MM.1S (cell line): Measurements from ENCODE around the gene CPT1B.

ENCODE experiments used
- DNase-seq: peaks from one replicate; pipeline ENCODE4 v3.0.0-alpha.2; 2015
- H2AFZ ChIP-seq: fragments of 300-600 bp; sonication (generic); 2 replicates; pipeline ENCODE4 v1.6.0; 2016; ENCODE audit warnings: antibody characterized with exemption, low read length
- H3F3A ChIP-seq: fragments of 300-600 bp; sonication (generic); 2 replicates; pipeline ENCODE4 v1.6.1; 2016; ENCODE audit warnings: mild to moderate bottlenecking, antibody characterized with exemption, low read length, moderate library complexity, mixed read lengths; ENCODE audit not compliant: insufficient read depth
- H3K27ac ChIP-seq: fragments of 300-600 bp; sonication (generic); 2 replicates; pipeline ENCODE4 v1.5.1; 2016; ENCODE audit warnings: mild to moderate bottlenecking, low read length
- H3K27me3 ChIP-seq: fragments of 300-600 bp; sonication (generic); replicated peaks from 2 replicates; pipeline ENCODE4 v1.6.0; 2016; ENCODE audit warnings: low read length; ENCODE audit not compliant: insufficient read depth
- H3K36me3 ChIP-seq: fragments of 300-600 bp; sonication (generic); replicated peaks from 2 replicates; pipeline ENCODE4 v1.6.1; 2016; ENCODE audit warnings: mild to moderate bottlenecking, low read length, mixed read lengths; ENCODE audit not compliant: insufficient read depth
- H3K4me1 ChIP-seq: fragments of 300-600 bp; sonication (generic); 2 replicates; pipeline ENCODE4 v1.6.1; 2016; ENCODE audit warnings: low read length, mixed read lengths
- H3K4me2 ChIP-seq: fragments of 300-600 bp; sonication (generic); 2 replicates; pipeline ENCODE4 v1.6.0; 2016; ENCODE audit warnings: low read depth, low read length
- H3K4me3 ChIP-seq: fragments of 300-600 bp; sonication (generic); 2 replicates; pipeline ENCODE4 v1.5.1; 2016; ENCODE audit warnings: low read length, mixed read lengths
- H3K79me2 ChIP-seq: fragments of 300-600 bp; sonication (generic); 2 replicates; pipeline ENCODE4 v1.6.1; 2016; ENCODE audit warnings: mixed run types, low read length, mixed read lengths
- H3K9ac ChIP-seq: fragments of 300-600 bp; sonication (generic); 2 replicates; pipeline ENCODE4 v1.6.1; 2016; ENCODE audit warnings: low read length, mixed read lengths
- H3K9me2 ChIP-seq: fragments of 300-600 bp; sonication (generic); replicated peaks from 2 replicates; pipeline ENCODE4 v1.6.1; 2016; ENCODE audit warnings: mild to moderate bottlenecking, low read length, mixed read lengths; ENCODE audit not compliant: insufficient read depth
- H3K9me3 ChIP-seq: fragments of 300-600 bp; sonication (generic); replicated peaks from 2 replicates; pipeline ENCODE4 v1.6.1; 2016; ENCODE audit warnings: mild to moderate bottlenecking, low read length, mixed read lengths; ENCODE audit not compliant: insufficient read depth
- H4K20me1 ChIP-seq: fragments of 300-600 bp; sonication (generic); 2 replicates; pipeline ENCODE4 v1.6.1; 2016; ENCODE audit warnings: mild to moderate bottlenecking, low read length, moderate library complexity, mixed read lengths; ENCODE audit not compliant: insufficient read depth
- CTCF ChIP-seq: fragments of 300-600 bp; sonication (generic); IDR thresholded peaks from 2 replicates; pipeline ENCODE4 v1.5.1; 2016; ENCODE audit warnings: antibody characterized with exemption, low read length, mixed read lengths
- EZH2 ChIP-seq: fragments of 300-600 bp; sonication (generic); optimal IDR thresholded peaks from 2 replicates; pipeline ENCODE3; 2017; ENCODE audit warnings: low read depth, mild to moderate bottlenecking, antibody characterized with exemption, low read length, mixed read lengths
- EZH2phosphoT487 ChIP-seq: fragments of 300-600 bp; sonication (generic); IDR thresholded peaks from 2 replicates; pipeline ENCODE4 v1.6.1; 2018; ENCODE audit warnings: antibody characterized with exemption, low read length

Gene CPT1B

GRCh38 chr22:50570861-50571260 is 7.4 kb downstream of the CPT1B start:
- no peaks in the 10 kb centered on the region for H3K36me3 ChIP-seq
- no peak overlapping the region for H3K9ac ChIP-seq
- no peaks in the 10 kb centered on the region for H3K4me1 ChIP-seq

GRCh38 chr22:50569896-50570535 is 8.2 kb downstream of the CPT1B start:
- H3K4me3 ChIP-seq = no peak overlapping the region
- H3K4me1 ChIP-seq = no peaks in the 10 kb centered on the region
- H4K20me1 ChIP-seq = no peaks in the 10 kb centered on the region
- no peak overlapping the region for H3K27ac ChIP-seq
- H3K4me2 ChIP-seq = no peak overlapping the region
- no peak overlapping the region for H2AFZ ChIP-seq
- DNase-seq = no peak
- H3K27me3 ChIP-seq = peaks cover 5% of the 10 kb centered on the region; the same call in 1 of the 2 replicates
- no peak for TF ChIP-seq EZH2
- no peak for TF ChIP-seq EZH2phosphoT487
- TF ChIP-seq CTCF = no peak
- H3K9ac ChIP-seq = no peak overlapping the region
- H3K9me3 ChIP-seq = no peaks in the 10 kb centered on the region
- no peaks in the 10 kb centered on the region for H3K36me3 ChIP-seq
- H3K79me2 ChIP-seq = no peaks in the 10 kb centered on the region
- no peaks in the 10 kb centered on the region for H3K9me2 ChIP-seq
- no peaks in the 10 kb centered on the region for H3F3A ChIP-seq

More at GRCh38 chr22:50570861-50571260, 7.4 kb downstream of the CPT1B start:
- Histone ChIP-seq H4K20me1 (no peaks in the 10 kb centered on the region), H2AFZ (no peak overlapping the region), H3K27me3 (no peaks in the 10 kb centered on the region), H3K79me2 (no peaks in the 10 kb centered on the region), H3F3A (no peaks in the 10 kb centered on the region), H3K9me2 (no peaks in the 10 kb centered on the region), H3K9me3 (no peaks in the 10 kb centered on the region), H3K4me2 (no peak overlapping the region), H3K4me3 (no peak overlapping the region), H3K27ac (no peak overlapping the region)
- TF ChIP-seq EZH2 = no peak
- no peak for DNase-seq

GRCh38 chr22:50569041-50569459 is 9.2 kb downstream of the CPT1B start:
- Histone ChIP-seq H3K9me3 (no peaks in the 10 kb centered on the region), H3K4me1 (no peaks in the 10 kb centered on the region), H3K4me3 (no peak overlapping the region), H3K4me2 (no peak overlapping the region), H4K20me1 (no peaks in the 10 kb centered on the region), H2AFZ (no peak overlapping the region), H3K27me3 (peaks cover 15% of the 10 kb centered on the region), H3K36me3 (no peaks in the 10 kb centered on the region), H3K27ac (no peak overlapping the region), H3K9ac (no peak overlapping the region), H3K79me2 (no peaks in the 10 kb centered on the region), H3F3A (no peaks in the 10 kb centered on the region), H3K9me2 (no peaks in the 10 kb centered on the region)
- no peak for DNase-seq
- no peak for TF ChIP-seq CTCF
- no peak for TF ChIP-seq EZH2
- TF ChIP-seq EZH2phosphoT487 = no peak

- H3K4me1 ChIP-seq = no peaks in the 10 kb centered on the region
- no peaks in the 10 kb centered on the region for H3F3A ChIP-seq
- no peaks in the 10 kb centered on the region for H3K79me2 ChIP-seq
- H3K27me3 ChIP-seq = peaks cover 17% of the 10 kb centered on the region
- H3K9ac ChIP-seq = no peak overlapping the region
- no peak for DNase-seq
- no peaks in the 10 kb centered on the region for H3K9me3 ChIP-seq
- TF ChIP-seq EZH2phosphoT487 = no peak
- no peak for TF ChIP-seq CTCF
- no peak for TF ChIP-seq EZH2
- H4K20me1 ChIP-seq = no peaks in the 10 kb centered on the region
- no peak overlapping the region for H3K4me2 ChIP-seq
- no peak overlapping the region for H2AFZ ChIP-seq
- no peak overlapping the region for H3K27ac ChIP-seq
- H3K36me3 ChIP-seq = no peaks in the 10 kb centered on the region
- H3K9me2 ChIP-seq = no peaks in the 10 kb centered on the region
- no peak overlapping the region for H3K4me3 ChIP-seq
Measured at GRCh38 chr22:50568626-50569025, 9.6 kb downstream of the CPT1B start.
